HepG2 (cell line): ENCODE measurements around the gene ZBTB17. TPM values are rescaled to one million over a fixed set of nuclear protein-coding genes. Genes with fewer than 3 reads are reported as not detected.

Source experiments
- ATF5 ChIP-seq: sonication (generic); formaldehyde crosslinking; IDR thresholded peaks from 2 replicates; pipeline ENCODE4 v1.4.0; 2020; ENCODE audit warnings: mild to moderate bottlenecking, low read depth, missing genetic modification reagents
- ATF7 ChIP-seq, 2 experiments: fragments of 450-650 bp in 1 of 2; sonication (generic) in 1 of 2; formaldehyde crosslinking in 1 of 2; IDR thresholded peaks; 2 replicates each; pipeline versions ENCODE4 v1.4.0 to v1.6.1; 2016 to 2020; ENCODE audit warnings: antibody characterized with exemption in 1 of 2, mild to moderate bottlenecking in 1 of 2, missing genetic modification reagents in 1 of 2
- GATAD2A ChIP-seq: IDR thresholded peaks from 2 replicates; pipeline ENCODE4 v1.6.1; 2016
- HOXA5 ChIP-seq: sonication (generic); formaldehyde crosslinking; IDR thresholded peaks from 2 replicates; pipeline ENCODE4 v1.4.0; 2020; ENCODE audit warnings: missing genetic modification reagents
- MYC ChIP-seq: sonication (generic); formaldehyde crosslinking; IDR thresholded peaks from 2 replicates; pipeline ENCODE4 v1.9.0; 2021; ENCODE audit warnings: missing genetic modification reagents, borderline replicate concordance
- NAIF1 ChIP-seq: sonication (generic); formaldehyde crosslinking; IDR thresholded peaks from 2 replicates; pipeline ENCODE4 v1.5.0; 2020; ENCODE audit warnings: mild to moderate bottlenecking, missing genetic modification reagents, borderline replicate concordance
- NR3C1 ChIP-seq: sonication (generic); formaldehyde crosslinking; IDR thresholded peaks from 2 replicates; pipeline ENCODE4 v1.4.0; 2020; ENCODE audit warnings: missing genetic modification reagents
- POGZ ChIP-seq: sonication (generic); formaldehyde crosslinking; IDR thresholded peaks from 2 replicates; pipeline ENCODE4 v1.4.0; 2020; ENCODE audit warnings: mild to moderate bottlenecking, missing genetic modification reagents
- SMARCE1 ChIP-seq: fragments of 450-650 bp; IDR thresholded peaks from 2 replicates; pipeline ENCODE4 v1.6.1; 2017; ENCODE audit warnings: borderline replicate concordance
- SUZ12 ChIP-seq: fragments of 150-350 bp; IDR thresholded peaks from 2 replicates; pipeline ENCODE4 v1.6.1; 2014; ENCODE audit warnings: low read depth, low read length
- THYN1 ChIP-seq: sonication (generic); formaldehyde crosslinking; IDR thresholded peaks from 2 replicates; pipeline ENCODE4 v1.8.1; 2023; ENCODE audit warnings: low read depth, mild to moderate bottlenecking, moderate library complexity, missing genetic modification reagents, borderline replicate concordance
- ZMAT3 ChIP-seq: sonication (generic); formaldehyde crosslinking; conservative IDR thresholded peaks from 2 replicates; pipeline ENCODE4 v1.7.0; 2021; ENCODE audit warnings: missing genetic modification reagents
- ZNF326 ChIP-seq: sonication (generic); formaldehyde crosslinking; IDR thresholded peaks from 2 replicates; pipeline ENCODE4 v1.4.0; 2020; ENCODE audit warnings: missing genetic modification reagents, borderline replicate concordance
- ZNF329 ChIP-seq: sonication (generic); formaldehyde crosslinking; IDR thresholded peaks from 2 replicates; pipeline ENCODE4 v1.9.0; 2021; ENCODE audit warnings: low read depth, mild to moderate bottlenecking, missing genetic modification reagents
- ZNF558 ChIP-seq: sonication (generic); formaldehyde crosslinking; IDR thresholded peaks from 2 replicates; pipeline ENCODE4 v1.9.0; 2022; ENCODE audit warnings: mild to moderate bottlenecking, missing genetic modification reagents, borderline replicate concordance
- ZNF614 ChIP-seq: IDR thresholded peaks from 2 replicates; pipeline ENCODE4 v1.6.1; 2018; ENCODE audit warnings: missing biosample characterization, missing genetic modification reagents, inconsistent platforms, borderline replicate concordance
- ZNF703 ChIP-seq: sonication (generic); formaldehyde crosslinking; IDR thresholded peaks from 2 replicates; pipeline ENCODE4 v1.5.1; 2020; ENCODE audit warnings: missing genetic modification reagents, mild to moderate bottlenecking, moderate library complexity, borderline replicate concordance
- ZNF83 ChIP-seq: sonication (generic); formaldehyde crosslinking; IDR thresholded peaks from 2 replicates; pipeline ENCODE4 v1.4.0; 2020; ENCODE audit warnings: missing genetic modification reagents, mild to moderate bottlenecking, borderline replicate concordance
- ZNF878 ChIP-seq: sonication (generic); formaldehyde crosslinking; IDR thresholded peaks from 2 replicates; pipeline ENCODE4 v1.8.1; 2023; ENCODE audit warnings: mild to moderate bottlenecking, missing genetic modification reagents, moderate library complexity
- polyA plus RNA-seq, 8 experiments: library from polyadenylated mRNA; depleted of rRNA in 3 of 8; stranded (reverse) in 7 of 8; unstranded in 1 of 8; fragments of >200 nt; fragmentation: Illumina TruSeq in 4 of 8; extraction: Trizol in 4 of 8; gene quantifications; 2 replicates each; pipeline versions ENCODE4 v1.2.1 to v1.2.3, GENCODE V29; 2011 to 2016; ENCODE audit warnings: low read depth in 4 of 8, missing spikeins in 1 of 8, mixed read lengths in 1 of 8; ENCODE audit not compliant: insufficient read depth in 1 of 8
- total RNA-seq, 5 experiments: library from RNA; depleted of rRNA; stranded (reverse); fragments of >200 nt; fragmentation: Illumina TruSeq; extraction: Trizol; gene quantifications; 2 replicates each; pipeline ENCODE4 v1.2.3, GENCODE V29; 2016; ENCODE audit warnings: low read depth in 1 of 5
- TF ChIP-seq, protein P1 (sequence below), 2 experiments: fragments of 450-650 bp in 1 of 2; sonication (generic) in 1 of 2; formaldehyde crosslinking in 1 of 2; IDR thresholded peaks; 2 replicates each; pipeline versions ENCODE4 v1.6.1 to v1.8.0; 2016 to 2022; ENCODE audit warnings: antibody characterized with exemption in 1 of 2, mild to moderate bottlenecking in 1 of 2, missing genetic modification reagents in 1 of 2

Gene ZBTB17
- total and polyA plus RNA-seq, 2 of the 13 experiments (the other 11 are each of a cell fraction or from before 2014, with no cell fraction given) = 16.7 to 17.0 TPM

GRCh38 chr1:16017461-16018303, 41.8 kb upstream of the ZBTB17 start, which contains the start of gene HSPB7 (continued):
- TF ChIP-seq SMARCE1 (no peak), POGZ (CRISPR knock-in tag) (no peak), ZNF83 (no peak), ZMAT3 (CRISPR knock-in tag) (no peak), ATF7 (IDR thresholded peaks at IDR 0.05) (no peak), ATF7 (CRISPR knock-in tag; IDR thresholded peaks at IDR 0.05) (no peak), SUZ12 (no peak), ZNF558 (no peak), ZNF326 (no peak), THYN1 (CRISPR knock-in tag) (no peak), ZNF614 (CRISPR knock-in tag) (no peak), MYC (peak; percentile 45; the same call in 1 of the 2 replicates), NAIF1 (CRISPR knock-in tag) (no peak), HOXA5 (CRISPR knock-in tag) (no peak), ZNF703 (CRISPR knock-in tag) (no peak), NR3C1 (CRISPR knock-in tag) (no peak), GATAD2A (CRISPR knock-in tag) (0 out of 2 replicates have a peak, but pooled peaks have one; percentile 29), ATF5 (CRISPR knock-in tag) (no peak), ZNF329 (CRISPR knock-in tag) (no peak), ZNF878 (CRISPR knock-in tag) (no peak)
- TF ChIP-seq, protein P1, sequence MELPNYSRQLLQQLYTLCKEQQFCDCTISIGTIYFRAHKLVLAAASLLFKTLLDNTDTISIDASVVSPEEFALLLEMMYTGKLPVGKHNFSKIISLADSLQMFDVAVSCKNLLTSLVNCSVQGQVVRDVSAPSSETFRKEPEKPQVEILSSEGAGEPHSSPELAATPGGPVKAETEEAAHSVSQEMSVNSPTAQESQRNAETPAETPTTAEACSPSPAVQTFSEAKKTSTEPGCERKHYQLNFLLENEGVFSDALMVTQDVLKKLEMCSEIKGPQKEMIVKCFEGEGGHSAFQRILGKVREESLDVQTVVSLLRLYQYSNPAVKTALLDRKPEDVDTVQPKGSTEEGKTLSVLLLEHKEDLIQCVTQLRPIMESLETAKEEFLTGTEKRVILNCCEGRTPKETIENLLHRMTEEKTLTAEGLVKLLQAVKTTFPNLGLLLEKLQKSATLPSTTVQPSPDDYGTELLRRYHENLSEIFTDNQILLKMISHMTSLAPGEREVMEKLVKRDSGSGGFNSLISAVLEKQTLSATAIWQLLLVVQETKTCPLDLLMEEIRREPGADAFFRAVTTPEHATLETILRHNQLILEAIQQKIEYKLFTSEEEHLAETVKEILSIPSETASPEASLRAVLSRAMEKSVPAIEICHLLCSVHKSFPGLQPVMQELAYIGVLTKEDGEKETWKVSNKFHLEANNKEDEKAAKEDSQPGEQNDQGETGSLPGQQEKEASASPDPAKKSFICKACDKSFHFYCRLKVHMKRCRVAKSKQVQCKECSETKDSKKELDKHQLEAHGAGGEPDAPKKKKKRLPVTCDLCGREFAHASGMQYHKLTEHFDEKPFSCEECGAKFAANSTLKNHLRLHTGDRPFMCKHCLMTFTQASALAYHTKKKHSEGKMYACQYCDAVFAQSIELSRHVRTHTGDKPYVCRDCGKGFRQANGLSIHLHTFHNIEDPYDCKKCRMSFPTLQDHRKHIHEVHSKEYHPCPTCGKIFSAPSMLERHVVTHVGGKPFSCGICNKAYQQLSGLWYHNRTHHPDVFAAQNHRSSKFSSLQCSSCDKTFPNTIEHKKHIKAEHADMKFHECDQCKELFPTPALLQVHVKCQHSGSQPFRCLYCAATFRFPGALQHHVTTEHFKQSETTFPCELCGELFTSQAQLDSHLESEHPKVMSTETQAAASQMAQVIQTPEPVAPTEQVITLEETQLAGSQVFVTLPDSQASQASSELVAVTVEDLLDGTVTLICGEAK (IDR thresholded peaks at IDR 0.05) = no peak
- TF ChIP-seq, protein P1 (CRISPR knock-in tag; IDR thresholded peaks at IDR 0.05) = no peak
